IPS-NIHi7 (cell line): ENCODE measurements around the gene ABL2.
"Not testable (repeated sequence)": the region's sequence is repeated elsewhere in the genome, so short reads cannot be mapped to it uniquely, and the experiment has no call there.

Experiments used
- DNase-seq: peaks from one replicate; pipeline ENCODE4 v3.0.0; 2012; ENCODE audit warnings: mixed read lengths; ENCODE audit errors: extremely low spot score

Gene ABL2

GRCh38 chr1:179229214-179230140, at the start of gene ABL2:
TSS of gene ABL2 (minus strand) at chr1:179229677. CDS start at chr1:179229397, 280 bp downstream.
- peak; percentile 85 for DNase-seq

GRCh38 chr1:179278920-179279319, 49.4 kb upstream of the ABL2 start:
- DNase-seq = no peak

GRCh38 chr1:179274424-179274823, 44.9 kb upstream of the ABL2 start:
- DNase-seq = not testable (repeated sequence)

- DNase-seq = no peak
Measured at GRCh38 chr1:179269071-179269470, 39.6 kb upstream of the ABL2 start.

- DNase-seq = no peak
Measured at GRCh38 chr1:179264507-179264906, 35.0 kb upstream of the ABL2 start.

- DNase-seq = no peak
Measured at GRCh38 chr1:179263121-179263520, 33.6 kb upstream of the ABL2 start.

- DNase-seq = no peak
Measured at GRCh38 chr1:179262183-179262582, 32.7 kb upstream of the ABL2 start.

- no peak for DNase-seq
Measured at GRCh38 chr1:179253286-179253972, 24.0 kb upstream of the ABL2 start.

GRCh38 chr1:179252606-179253005, 23.1 kb upstream of the ABL2 start:
- no peak for DNase-seq

GRCh38 chr1:179251675-179252074, 22.2 kb upstream of the ABL2 start:
- DNase-seq = peak; percentile 41

GRCh38 chr1:179247923-179248322, 18.4 kb upstream of the ABL2 start:
- DNase-seq = no peak

- DNase-seq = not testable (repeated sequence)
Measured at GRCh38 chr1:179245426-179245825, 15.9 kb upstream of the ABL2 start.

- DNase-seq = no peak
Measured at GRCh38 chr1:179241530-179242097, 12.1 kb upstream of the ABL2 start.

- no peak for DNase-seq
Measured at GRCh38 chr1:179237222-179237621, 7.7 kb upstream of the ABL2 start.

GRCh38 chr1:179234863-179235262, 5.4 kb upstream of the ABL2 start:
- no peak for DNase-seq

- DNase-seq = no peak
Measured at GRCh38 chr1:179231923-179232322, 2.4 kb upstream of the ABL2 start.

GRCh38 chr1:179230721-179231120, 1.2 kb upstream of the ABL2 start:
- DNase-seq = no peak

GRCh38 chr1:179230251-179230650, 774 bp upstream of the ABL2 start:
- DNase-seq = no peak

- DNase-seq = peak; percentile 79
Measured at GRCh38 chr1:179228783-179229213, 679 bp downstream of the ABL2 start.

- no peak for DNase-seq
Measured at GRCh38 chr1:179226738-179227137, 2.7 kb downstream of the ABL2 start.

GRCh38 chr1:179224466-179224865, 5.0 kb downstream of the ABL2 start:
- not testable (repeated sequence) for DNase-seq

- DNase-seq = not testable (repeated sequence)
Measured at GRCh38 chr1:179221121-179221520, 8.4 kb downstream of the ABL2 start.
